ENCODE results near the gene OBSCN. TPM values are rescaled to one million over a fixed set of nuclear protein-coding genes. Genes with fewer than 3 reads are reported as not detected.

Gene OBSCN
- total and polyA plus RNA-seq, 2 of the 4 experiments (the other 2 are of a cell fraction) = 4.1 to 9.5 TPM

GRCh38 chr1:228400692-228401454 is 193.0 kb downstream of the OBSCN start:
- Histone ChIP-seq H2BK5ac (ENCODE audit: low read depth, low read length, poor library complexity, severe bottlenecking) (no peak overlapping the region), H2AK5ac (ENCODE audit: low read depth, low read length) (no peak overlapping the region), H4K20me1 (ENCODE audit: insufficient read depth, low read length) (peaks cover 67% of the 10 kb centered on the region), H3K14ac (replicated peaks; ENCODE audit: low read depth, low read length) (no peak overlapping the region), H3K4me2 (ENCODE audit: low read depth, low read length) (no peak overlapping the region), H2BK15ac (ENCODE audit: low read depth, low read length) (no peak overlapping the region), H3K9me1 (ENCODE audit: insufficient read depth, low read length) (peaks cover 2% of the 10 kb centered on the region; the same call in 1 of the 2 replicates), H3K23ac (ENCODE audit: low read depth, low read length) (no peak overlapping the region), H3K18ac (ENCODE audit: low read depth, low read length) (no peak overlapping the region), H3K56ac (ENCODE audit: extremely low read depth, insufficient read depth, low read length) (no peak overlapping the region), H2BK120ac (ENCODE audit: low read depth, low read length) (no peak overlapping the region), H3K79me1 (ENCODE audit: low read depth in 1 of 2, low read length in 2 of 2) (peaks cover 15 to 83% of the 10 kb centered on the region in 2 experiments), H3K4me1 (ENCODE audit: control insufficient read depth, insufficient read depth, low read length) (peaks cover 11% of the 10 kb centered on the region), H2AK9ac (replicated peaks; ENCODE audit: low read depth, low read length, poor library complexity) (no peak overlapping the region), H4K91ac (ENCODE audit: insufficient read depth, low read depth, low read length) (no peak overlapping the region), H4K5ac (ENCODE audit: low read depth, low read length) (no peak overlapping the region), H3K4ac (ENCODE audit: low read depth, low read length) (no peak overlapping the region), H4K8ac (ENCODE audit: low read depth in 2 of 2, low read length in 2 of 2) (no peak overlapping the region), H3K36me3 (ENCODE audit: control insufficient read depth, insufficient read depth, low read length) (peaks cover 50% of the 10 kb centered on the region), H3K27me3 (ENCODE audit: control insufficient read depth, insufficient read depth, low read length) (no peaks in the 10 kb centered on the region), H3K27ac (ENCODE audit: insufficient read depth, low read length) (no peak overlapping the region), H3K9me3 (ENCODE audit: control insufficient read depth, insufficient read depth, low read length) (no peaks in the 10 kb centered on the region), H2AFZ (replicated peaks; ENCODE audit: low read length, poor library complexity) (no peak overlapping the region), H3K9ac (ENCODE audit: low read depth, low read length) (no peak overlapping the region), H3K4me3 (ENCODE audit: insufficient read depth, low read depth, low read length) (no peak overlapping the region), H2BK20ac (ENCODE audit: low read depth, low read length) (no peak overlapping the region)
- TF ChIP-seq MAFK (IDR thresholded peaks at IDR 0.05; ENCODE audit: low read depth, low read length) (peak; percentile 99), BHLHE40 (IDR thresholded peaks at IDR 0.05; ENCODE audit: low read depth, low read length) (no peak)
- no peak for DNase-seq
- dilution Hi-C loops (cut with HindIII; ENCODE audit: low sequenced_read_pairs, unreplicated experiment) (no loop called here), intact Hi-C loops (cut with micrococcal nuclease) (no loop called here), in situ Hi-C loops (cut with MboI; ENCODE audit: low sequenced_read_pairs) (no loop called here)
- no peak for ATAC-seq (ENCODE audit: low read depth)
- CTCF ChIA-PET = no interaction called here
- WGBS, 2 experiments (ENCODE audit: extremely low coverage in 2 of 2, insufficient read length in 1 of 2) = 91% methylated on average over 15 of the region's 19 CpGs; no CpG with 5 or more reads in 1 of the 2 experiments
- BruUV-seq (replicated peaks) = no TSS peak
- POLR2A ChIA-PET (ENCODE audit: unreplicated experiment) = no interaction called here
